Measurements from ENCODE around the gene ZNF474. TPM values are rescaled to one million over a fixed set of nuclear protein-coding genes. Genes with fewer than 3 reads are reported as not detected.

ZNF474 gene
- total and polyA plus RNA-seq, 8 donors = 0.53 to 4.0 (median 2.2) TPM; not detected in 1

DNA sequence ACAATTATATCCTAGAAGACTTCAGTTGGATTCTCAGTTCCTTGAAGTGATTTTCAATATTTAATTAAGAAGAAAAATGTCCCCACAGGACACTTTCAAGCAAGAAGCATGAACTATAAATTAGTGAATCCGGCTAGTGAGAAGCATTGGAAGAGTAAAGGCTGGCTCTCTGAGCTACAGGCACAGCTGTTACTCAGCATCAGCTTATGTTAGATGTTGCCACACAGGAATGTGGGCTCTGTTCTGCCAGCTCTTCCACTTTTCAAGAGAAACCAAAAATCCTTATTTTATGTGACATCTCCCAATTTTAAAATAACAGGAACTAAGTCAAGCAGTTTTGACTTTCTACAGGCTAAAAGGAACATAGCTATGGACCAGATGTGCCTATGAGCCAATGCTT lies 14.9 kb downstream of the ZNF474 start:
- no peak overlapping the region for H3K4me3 ChIP-seq
- H3K4me1 ChIP-seq = no peaks in the 10 kb centered on the region
- TF ChIP-seq, protein P1, sequence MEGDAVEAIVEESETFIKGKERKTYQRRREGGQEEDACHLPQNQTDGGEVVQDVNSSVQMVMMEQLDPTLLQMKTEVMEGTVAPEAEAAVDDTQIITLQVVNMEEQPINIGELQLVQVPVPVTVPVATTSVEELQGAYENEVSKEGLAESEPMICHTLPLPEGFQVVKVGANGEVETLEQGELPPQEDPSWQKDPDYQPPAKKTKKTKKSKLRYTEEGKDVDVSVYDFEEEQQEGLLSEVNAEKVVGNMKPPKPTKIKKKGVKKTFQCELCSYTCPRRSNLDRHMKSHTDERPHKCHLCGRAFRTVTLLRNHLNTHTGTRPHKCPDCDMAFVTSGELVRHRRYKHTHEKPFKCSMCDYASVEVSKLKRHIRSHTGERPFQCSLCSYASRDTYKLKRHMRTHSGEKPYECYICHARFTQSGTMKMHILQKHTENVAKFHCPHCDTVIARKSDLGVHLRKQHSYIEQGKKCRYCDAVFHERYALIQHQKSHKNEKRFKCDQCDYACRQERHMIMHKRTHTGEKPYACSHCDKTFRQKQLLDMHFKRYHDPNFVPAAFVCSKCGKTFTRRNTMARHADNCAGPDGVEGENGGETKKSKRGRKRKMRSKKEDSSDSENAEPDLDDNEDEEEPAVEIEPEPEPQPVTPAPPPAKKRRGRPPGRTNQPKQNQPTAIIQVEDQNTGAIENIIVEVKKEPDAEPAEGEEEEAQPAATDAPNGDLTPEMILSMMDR (IDR thresholded peaks at IDR 0.05) = no peak
- no peaks in the 10 kb centered on the region for H3K9me3 ChIP-seq
- no peak for ATAC-seq
- intact Hi-C loops (cut with DNase I) = no loop called here
- no peaks in the 10 kb centered on the region for H3K27me3 ChIP-seq
- H3K36me3 ChIP-seq = no peaks in the 10 kb centered on the region
- no peak for DNase-seq
- H3K27ac ChIP-seq = no peak overlapping the region

DNA sequence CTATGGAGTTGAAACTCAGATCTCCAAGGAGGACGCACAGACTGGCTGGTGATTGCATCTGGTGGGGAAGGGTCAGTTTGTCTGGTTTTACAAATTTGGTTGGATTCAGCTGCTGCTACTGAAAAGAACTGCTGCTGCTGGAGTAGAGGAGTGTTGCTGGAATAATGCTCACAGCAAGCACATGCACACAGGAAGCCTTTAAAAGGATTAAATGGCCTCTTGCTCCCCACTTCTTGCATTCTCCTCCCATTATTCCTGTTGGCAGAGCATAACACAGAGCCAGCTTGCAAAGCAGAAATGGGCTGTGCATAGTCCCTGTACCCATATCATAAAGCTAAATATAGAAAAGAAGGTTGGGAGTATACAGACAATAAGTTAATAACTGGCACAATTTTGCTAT lies 16.6 kb downstream of the ZNF474 start:
- no peak overlapping the region for H3K4me3 ChIP-seq
- TF ChIP-seq, protein P1 (IDR thresholded peaks at IDR 0.05) = no peak
- H3K27me3 ChIP-seq = no peaks in the 10 kb centered on the region
- H3K9me3 ChIP-seq = no peaks in the 10 kb centered on the region
- no peak overlapping the region for H3K27ac ChIP-seq
- no peaks in the 10 kb centered on the region for H3K4me1 ChIP-seq
- no peak for DNase-seq
- H3K36me3 ChIP-seq = no peaks in the 10 kb centered on the region
- ATAC-seq = no peak
- intact Hi-C loops (cut with DNase I) = no loop called here

DNA sequence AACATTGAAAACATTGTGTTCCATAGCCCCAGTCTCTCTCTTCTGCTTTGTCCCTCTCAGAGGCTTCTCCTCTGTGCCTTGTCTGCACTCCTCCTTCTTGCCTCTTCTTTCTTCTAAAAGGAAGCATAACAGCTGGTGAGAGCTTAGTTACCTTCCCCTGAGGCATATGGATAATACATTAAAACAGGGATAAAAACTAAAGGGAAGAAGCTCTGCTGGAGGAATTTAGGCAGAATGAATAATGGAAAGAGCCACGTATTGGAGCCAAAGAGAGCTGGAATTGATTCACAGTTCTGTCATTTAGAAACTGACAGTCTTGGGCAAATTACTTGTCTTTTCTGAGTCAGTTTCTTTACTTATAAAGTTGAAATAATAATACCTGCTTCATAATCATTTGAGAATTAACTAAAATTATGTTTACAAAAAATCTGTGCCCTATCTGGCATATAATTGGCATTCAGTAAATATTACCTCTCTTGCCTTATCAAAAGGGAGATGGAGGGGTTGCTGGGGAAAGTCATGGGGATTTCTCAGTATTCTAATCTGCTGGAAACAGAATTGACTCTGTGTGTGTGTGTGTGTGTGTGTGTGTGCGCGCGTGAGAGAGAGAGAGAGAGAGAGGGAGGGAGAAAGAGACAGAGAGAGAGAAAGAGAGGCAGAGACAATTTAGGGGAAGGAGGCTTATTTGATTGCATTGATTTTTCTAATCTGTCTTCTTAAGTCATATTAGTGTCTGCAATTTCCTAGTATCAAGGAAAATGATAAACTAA lies 20.2 kb downstream of the ZNF474 start:
- Histone ChIP-seq H3K27ac (no peak overlapping the region), H3K27me3 (no peaks in the 10 kb centered on the region), H3K36me3 (no peaks in the 10 kb centered on the region), H3K4me1 (no peaks in the 10 kb centered on the region), H3K4me3 (no peak overlapping the region), H3K9me3 (no peaks in the 10 kb centered on the region)
- no peak for DNase-seq
- no peak for ATAC-seq
- intact Hi-C loops (cut with DNase I) = no loop called here
- TF ChIP-seq, protein P1 (IDR thresholded peaks at IDR 0.05) = no peak

DNA sequence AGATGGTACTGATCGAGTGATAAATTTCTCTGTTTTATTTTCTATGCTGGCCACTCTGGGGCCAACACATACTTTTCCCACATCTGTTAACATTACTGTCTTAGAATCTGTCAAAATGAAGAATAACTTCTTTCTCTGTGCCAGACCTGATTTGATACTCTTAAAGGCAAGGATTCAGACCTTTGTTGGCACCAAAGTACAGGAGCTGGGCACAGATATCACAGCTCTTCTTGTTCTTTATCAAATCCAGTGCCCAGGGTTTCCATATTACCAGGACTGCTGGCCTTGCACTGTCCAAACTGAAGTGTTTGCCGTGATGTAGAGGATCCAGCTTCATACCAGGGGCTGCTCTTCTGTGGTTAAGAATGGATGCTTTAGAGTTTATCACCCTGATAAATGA lies 20.9 kb downstream of the ZNF474 start:
- ATAC-seq = no peak
- DNase-seq = no peak
- TF ChIP-seq, protein P1 (IDR thresholded peaks at IDR 0.05) = no peak
- H3K36me3 ChIP-seq = no peaks in the 10 kb centered on the region
- intact Hi-C loops (cut with DNase I) = no loop called here
- no peak overlapping the region for H3K27ac ChIP-seq
- H3K9me3 ChIP-seq = no peaks in the 10 kb centered on the region
- no peaks in the 10 kb centered on the region for H3K27me3 ChIP-seq
- no peaks in the 10 kb centered on the region for H3K4me1 ChIP-seq
- H3K4me3 ChIP-seq = no peak overlapping the region

DNA sequence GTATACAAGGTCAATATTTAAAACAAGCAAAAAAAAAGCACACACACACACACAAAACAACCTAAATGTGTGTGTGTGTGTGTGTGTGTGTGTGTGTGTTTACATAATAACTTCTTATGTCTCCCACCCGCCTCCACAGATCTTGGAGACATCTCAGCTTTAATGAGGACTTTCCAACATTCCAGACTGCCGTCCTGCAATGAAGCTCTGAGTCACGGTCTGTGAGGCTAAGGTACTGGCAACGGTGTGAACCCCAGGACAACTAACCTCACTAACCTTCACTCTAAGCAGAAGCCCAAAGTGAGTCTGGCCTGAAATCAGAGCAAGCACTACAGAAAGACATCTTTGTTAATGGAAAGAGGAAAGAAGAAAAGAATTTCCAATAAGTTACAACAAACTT lies 22.3 kb downstream of the ZNF474 start:
- peak; percentile 39 for ATAC-seq
- H3K4me1 ChIP-seq = no peaks in the 10 kb centered on the region
- peak overlapping the region in 1 of 2 donors; percentile 70 for H3K27ac ChIP-seq
- H3K27me3 ChIP-seq = no peaks in the 10 kb centered on the region
- intact Hi-C loops (cut with DNase I) = no loop called here
- H3K9me3 ChIP-seq = no peaks in the 10 kb centered on the region
- H3K36me3 ChIP-seq = no peaks in the 10 kb centered on the region
- DNase-seq = no peak
- no peak overlapping the region for H3K4me3 ChIP-seq
- TF ChIP-seq, protein P1 (IDR thresholded peaks at IDR 0.05) = no peak
